Stomach smooth muscle (tissue), 2 donors: ENCODE measurements around the gene MYO5C.

ENCODE experiments used
- H3K27ac ChIP-seq: one replicate; pipeline ENCODE4 v1.7.0; 2013; ENCODE audit warnings: mild to moderate bottlenecking, low read length, inconsistent platforms
- H3K27me3 ChIP-seq, 2 donors: one replicate each; pipeline ENCODE4 v1.7.0; 2013; ENCODE audit warnings: low read length in 2 of 2; ENCODE audit not compliant: insufficient read depth in 2 of 2, control insufficient read depth in 1 of 2
- H3K36me3 ChIP-seq, 2 donors: one replicate each; pipeline ENCODE4 v1.7.0; 2013; ENCODE audit warnings: low read length in 2 of 2; ENCODE audit not compliant: control insufficient read depth in 2 of 2, insufficient read depth in 2 of 2
- H3K4me1 ChIP-seq: one replicate; pipeline ENCODE4 v1.7.0; 2013; ENCODE audit warnings: low read length; ENCODE audit not compliant: control insufficient read depth, insufficient read depth
- H3K4me3 ChIP-seq, 2 donors: one replicate each; pipeline ENCODE4 v1.7.0; 2013; ENCODE audit warnings: low read length in 2 of 2
- H3K9ac ChIP-seq, 2 donors: one replicate each; pipeline ENCODE4 v1.7.0; 2013; ENCODE audit warnings: low read length in 2 of 2, mild to moderate bottlenecking in 1 of 2
- H3K9me3 ChIP-seq, 2 donors: one replicate each; pipeline ENCODE4 v1.7.0; 2013; ENCODE audit warnings: low read length in 2 of 2; ENCODE audit not compliant: control insufficient read depth in 2 of 2
- donor health status: healthy.
- donor health status: Pancreatic carcinoma.

MYO5C gene

GRCh38 chr15:52225230-52225629, 70.4 kb downstream of the MYO5C start:
- Histone ChIP-seq H3K9ac (no peak overlapping the region), H3K27ac (no peak overlapping the region), H3K9me3 (no peaks in the 10 kb centered on the region)

GRCh38 chr15:52224211-52224610, 71.4 kb downstream of the MYO5C start:
- Histone ChIP-seq H3K9me3 (no peaks in the 10 kb centered on the region), H3K27me3 (no peaks in the 10 kb centered on the region), H3K36me3 (no peaks in the 10 kb centered on the region), H3K4me3 (no peak overlapping the region), H3K27ac (no peak overlapping the region), H3K4me1 (no peaks in the 10 kb centered on the region), H3K9ac (no peak overlapping the region)

More at GRCh38 chr15:52225230-52225629, 70.4 kb downstream of the MYO5C start:
- Histone ChIP-seq H3K36me3 (no peaks in the 10 kb centered on the region), H3K4me1 (no peaks in the 10 kb centered on the region), H3K27me3 (no peaks in the 10 kb centered on the region), H3K4me3 (no peak overlapping the region)

GRCh38 chr15:52221730-52222129, 73.9 kb downstream of the MYO5C start:
- H3K9me3 ChIP-seq, result no peaks in the 10 kb centered on the region
- H3K27ac ChIP-seq, result no peak overlapping the region
- no peaks in the 10 kb centered on the region for H3K36me3 ChIP-seq
- no peaks in the 10 kb centered on the region for H3K27me3 ChIP-seq
- no peak overlapping the region for H3K9ac ChIP-seq
- H3K4me3 ChIP-seq, result no peak overlapping the region
- no peaks in the 10 kb centered on the region for H3K4me1 ChIP-seq

- no peaks in the 10 kb centered on the region for H3K36me3 ChIP-seq
- no peak overlapping the region for H3K9ac ChIP-seq
- H3K27ac ChIP-seq, result no peak overlapping the region
- H3K9me3 ChIP-seq, result no peaks in the 10 kb centered on the region
- H3K4me3 ChIP-seq, result no peak overlapping the region
- H3K27me3 ChIP-seq, result no peaks in the 10 kb centered on the region
- H3K4me1 ChIP-seq, result no peaks in the 10 kb centered on the region
Measured at GRCh38 chr15:52220937-52221660, 74.5 kb downstream of the MYO5C start.

GRCh38 chr15:52220251-52220650, 75.4 kb downstream of the MYO5C start:
- Histone ChIP-seq H3K9me3 (no peaks in the 10 kb centered on the region), H3K4me1 (no peaks in the 10 kb centered on the region), H3K9ac (no peak overlapping the region), H3K36me3 (no peaks in the 10 kb centered on the region), H3K4me3 (no peak overlapping the region), H3K27me3 (no peaks in the 10 kb centered on the region), H3K27ac (no peak overlapping the region)

- H3K4me3 ChIP-seq, result no peak overlapping the region
- H3K36me3 ChIP-seq, result no peaks in the 10 kb centered on the region
- no peak overlapping the region for H3K27ac ChIP-seq
- H3K27me3 ChIP-seq, result no peaks in the 10 kb centered on the region
- no peaks in the 10 kb centered on the region for H3K4me1 ChIP-seq
- H3K9ac ChIP-seq, result no peak overlapping the region
- H3K9me3 ChIP-seq, result no peaks in the 10 kb centered on the region
Measured at GRCh38 chr15:52218816-52219215, 76.8 kb downstream of the MYO5C start.

- Histone ChIP-seq H3K4me3 (no peak overlapping the region), H3K36me3 (no peaks in the 10 kb centered on the region), H3K9me3 (no peaks in the 10 kb centered on the region), H3K27ac (no peak overlapping the region), H3K4me1 (no peaks in the 10 kb centered on the region), H3K9ac (no peak overlapping the region), H3K27me3 (no peaks in the 10 kb centered on the region)
Measured at GRCh38 chr15:52218371-52218770, 77.2 kb downstream of the MYO5C start.

GRCh38 chr15:52217186-52217585, 78.4 kb downstream of the MYO5C start:
- Histone ChIP-seq H3K9me3 (no peaks in the 10 kb centered on the region), H3K4me3 (no peak overlapping the region), H3K36me3 (no peaks in the 10 kb centered on the region), H3K9ac (no peak overlapping the region), H3K4me1 (no peaks in the 10 kb centered on the region), H3K27me3 (no peaks in the 10 kb centered on the region), H3K27ac (no peak overlapping the region)

- Histone ChIP-seq H3K9me3 (no peaks in the 10 kb centered on the region), H3K9ac (no peak overlapping the region), H3K36me3 (no peaks in the 10 kb centered on the region), H3K27ac (no peak overlapping the region), H3K4me1 (no peaks in the 10 kb centered on the region), H3K27me3 (no peaks in the 10 kb centered on the region), H3K4me3 (no peak overlapping the region)
Measured at GRCh38 chr15:52214553-52214952, 81.1 kb downstream of the MYO5C start.

GRCh38 chr15:52213206-52213605, 82.4 kb downstream of the MYO5C start:
- Histone ChIP-seq H3K9me3 (no peaks in the 10 kb centered on the region), H3K4me3 (no peak overlapping the region), H3K27ac (no peak overlapping the region), H3K36me3 (no peaks in the 10 kb centered on the region), H3K27me3 (no peaks in the 10 kb centered on the region), H3K4me1 (no peaks in the 10 kb centered on the region), H3K9ac (no peak overlapping the region)

GRCh38 chr15:52208306-52208946, 87.2 kb downstream of the MYO5C start:
- H3K9me3 ChIP-seq, result no peaks in the 10 kb centered on the region
- no peaks in the 10 kb centered on the region for H3K4me1 ChIP-seq
- H3K27me3 ChIP-seq, result no peaks in the 10 kb centered on the region
- H3K9ac ChIP-seq, result no peak overlapping the region
- no peak overlapping the region for H3K4me3 ChIP-seq
- no peak overlapping the region for H3K27ac ChIP-seq
- no peaks in the 10 kb centered on the region for H3K36me3 ChIP-seq
